ENCODE data around the gene VOPP1. TPM values are rescaled to one million over a fixed set of nuclear protein-coding genes. Genes with fewer than 3 reads are reported as not detected.

VOPP1 gene
- total RNA-seq, 2 experiments from 2014 or later: 64.9 to 67.2 TPM

GRCh38 chr7:55567571-55567970 lies 4.7 kb downstream of the VOPP1 start:
- intact Hi-C loops (cut with micrococcal nuclease): no loop called here
- peak; percentile 41 for DNase-seq

DNA sequence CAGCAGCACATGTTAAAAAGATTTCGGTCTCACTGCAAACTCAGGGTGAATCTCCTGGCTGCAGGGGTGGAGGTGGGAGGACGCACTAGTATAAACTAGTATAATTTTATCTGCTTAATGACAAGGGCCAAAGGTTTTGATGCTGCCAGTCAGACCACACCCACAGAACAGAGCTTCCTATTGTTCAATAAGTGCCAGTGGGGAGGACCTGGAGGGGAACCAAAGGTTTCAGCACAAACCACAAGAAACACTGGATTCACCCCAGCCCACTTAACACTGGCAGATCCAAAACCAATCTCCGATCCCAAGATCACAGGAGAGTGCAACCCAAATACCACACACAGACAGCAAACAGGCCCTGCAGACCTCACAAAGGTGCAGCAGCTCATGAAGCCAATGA lies 6.6 kb downstream of the VOPP1 start:
- intact Hi-C loops (cut with micrococcal nuclease): loop anchor here (1.0 kb wide), 1 partner anchor 8 kb away; no protein-coding TSS in a partner anchor
- peaks cover 86% of the 10 kb centered on the region for H3K4me1 Mint-ChIP-seq (ENCODE audit: low read depth)
- CTCF ChIA-PET: interaction anchor here (1.0 to 1.6 kb wide), 3 partner anchors 9 to 49 kb away, joined by 3 to 4 read pairs (median 3); no protein-coding TSS in a partner anchor
- H3K27me3 Mint-ChIP-seq: no peaks in the 10 kb centered on the region
- no peak for DNase-seq
- peak overlapping the region; percentile 19 for H3K27ac Mint-ChIP-seq
- no peak overlapping the region for H3K4me3 Mint-ChIP-seq
- POLR2A ChIA-PET: interaction anchor here (0.7 to 1.4 kb wide), 3 partner anchors 10 to 57 kb away, joined by 3 to 4 read pairs (median 3); no protein-coding TSS in a partner anchor
- no peaks in the 10 kb centered on the region for H3K9me3 Mint-ChIP-seq
- H3K36me3 Mint-ChIP-seq: peaks cover 19% of the 10 kb centered on the region

More at GRCh38 chr7:55567571-55567970, 4.7 kb downstream of the VOPP1 start:
- Mint-ChIP-seq H3K27me3 (no peaks in the 10 kb centered on the region), H3K36me3 (peaks cover 16% of the 10 kb centered on the region), H3K4me3 (peak overlapping the region; percentile 17), H3K4me1 (ENCODE audit: low read depth) (peaks cover 72% of the 10 kb centered on the region), H3K9me3 (no peaks in the 10 kb centered on the region), H3K27ac (peak overlapping the region; percentile 68)
- ChIA-PET CTCF (interaction anchor here (1.0 to 2.3 kb wide), 3 partner anchors 12 to 794 kb away, joined by 3 to 8 read pairs (median 8); no protein-coding TSS in a partner anchor), POLR2A (interaction anchor here (1.0 to 9.2 kb wide), 2 partner anchors 34 to 58 kb away, joined by 3 to 128 read pairs; no protein-coding TSS in a partner anchor)

DNA sequence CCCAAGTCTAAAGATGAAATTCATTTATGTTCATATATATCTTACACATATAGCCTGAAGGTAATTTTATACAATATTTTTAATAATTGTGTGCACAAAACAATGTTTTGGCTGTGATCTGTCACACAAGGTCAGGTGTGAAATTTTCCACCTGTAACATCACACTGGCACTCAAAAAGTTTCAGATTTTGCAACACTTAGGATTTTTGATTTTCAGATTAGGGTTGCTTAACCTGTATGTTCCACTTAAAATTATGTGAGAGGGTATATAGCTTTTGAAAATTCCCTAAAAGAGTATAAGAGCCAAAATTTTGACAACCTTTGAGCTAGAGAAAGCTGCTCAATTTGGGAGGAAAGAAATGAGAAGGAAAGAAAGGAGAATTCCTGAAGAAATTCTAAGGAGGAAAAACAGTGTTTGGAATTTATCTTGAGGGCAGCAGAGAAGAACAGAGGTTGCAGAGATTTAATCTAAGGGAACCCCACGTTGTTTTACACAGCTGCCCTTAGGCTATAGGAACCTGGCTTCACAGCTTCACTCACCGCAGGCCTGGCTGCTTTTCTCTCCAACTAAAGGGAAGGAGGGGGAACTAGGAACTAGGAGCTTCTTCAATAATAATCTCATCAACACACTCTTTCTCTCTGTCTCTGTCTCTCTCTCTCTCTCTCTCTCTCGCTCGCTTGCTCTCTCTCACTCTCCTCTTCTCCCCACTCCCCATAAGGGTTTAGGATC lies 8.5 kb downstream of the VOPP1 start:
- intact Hi-C loops (cut with micrococcal nuclease): no loop called here
- no peaks in the 10 kb centered on the region for H3K9me3 Mint-ChIP-seq
- no peak for DNase-seq
- ChIA-PET POLR2A (interaction anchor here (0.7 to 0.9 kb wide), 2 partner anchors 11 to 29 kb away, joined by 3 read pairs; no protein-coding TSS in a partner anchor), CTCF (interaction anchor here (0.6 kb wide), 2 partner anchors 29 to 30 kb away, joined by 3 read pairs; no protein-coding TSS in a partner anchor)
- no peak overlapping the region for H3K27ac Mint-ChIP-seq
- peaks cover 87% of the 10 kb centered on the region for H3K4me1 Mint-ChIP-seq (ENCODE audit: low read depth)
- H3K36me3 Mint-ChIP-seq: peaks cover 17% of the 10 kb centered on the region
- H3K4me3 Mint-ChIP-seq: no peak overlapping the region
- H3K27me3 Mint-ChIP-seq: no peaks in the 10 kb centered on the region

GRCh38 chr7:55561690-55562089 lies 10.6 kb downstream of the VOPP1 start:
- Mint-ChIP-seq H3K9me3 (no peaks in the 10 kb centered on the region), H3K4me1 (ENCODE audit: low read depth) (peaks cover 86% of the 10 kb centered on the region), H3K27ac (no peak overlapping the region), H3K27me3 (no peaks in the 10 kb centered on the region), H3K36me3 (peaks cover 9% of the 10 kb centered on the region), H3K4me3 (no peak overlapping the region)
- ChIA-PET CTCF (no interaction called here), POLR2A (interaction anchor here (1.2 kb wide), 1 partner anchor 10 kb away, joined by 3 read pairs; no protein-coding TSS in a partner anchor)
- no peak for DNase-seq
- intact Hi-C loops (cut with micrococcal nuclease): no loop called here

- Mint-ChIP-seq H3K9me3 (no peaks in the 10 kb centered on the region), H3K27ac (peak overlapping the region; percentile 42), H3K27me3 (no peaks in the 10 kb centered on the region), H3K4me3 (no peak overlapping the region), H3K36me3 (peaks cover 27% of the 10 kb centered on the region), H3K4me1 (ENCODE audit: low read depth) (peaks cover 88% of the 10 kb centered on the region)
- peak; percentile 24 for DNase-seq
- ChIA-PET CTCF (interaction anchor here (1.2 to 1.9 kb wide), 3 partner anchors 25 to 34 kb away, joined by 3 to 6 read pairs (median 3); no protein-coding TSS in a partner anchor), POLR2A (interaction anchor here (0.7 to 3.3 kb wide), 7 partner anchors 12 to 250 kb away, joined by 3 to 16 read pairs (median 3); partner anchors contain the start of gene VOPP1)
- intact Hi-C loops (cut with micrococcal nuclease): loop anchor here (1.0 to 2.0 kb wide), 2 partner anchors 25 to 50 kb away; no protein-coding TSS in a partner anchor
Measured at GRCh38 chr7:55558962-55559920, 13.1 kb downstream of the VOPP1 start.

GRCh38 chr7:55557666-55558188 lies 14.6 kb downstream of the VOPP1 start:
- Mint-ChIP-seq H3K27me3 (no peaks in the 10 kb centered on the region), H3K36me3 (peaks cover 30% of the 10 kb centered on the region), H3K4me3 (peak overlapping the region; percentile 13), H3K27ac (peak overlapping the region; percentile 74), H3K4me1 (ENCODE audit: low read depth) (peaks cover 93% of the 10 kb centered on the region), H3K9me3 (no peaks in the 10 kb centered on the region)
- POLR2A ChIA-PET: interaction anchor here (0.6 to 3.3 kb wide), 2 partner anchors 9 to 24 kb away, joined by 3 to 16 read pairs; no protein-coding TSS in a partner anchor
- intact Hi-C loops (cut with micrococcal nuclease): loop anchor here (1.0 to 2.0 kb wide), 3 partner anchors 9 to 49 kb away; no protein-coding TSS in a partner anchor
- DNase-seq: peak; percentile 62
- CTCF ChIA-PET: interaction anchor here (0.6 kb wide), 1 partner anchor 16 kb away, joined by 3 read pairs; no protein-coding TSS in a partner anchor

DNA sequence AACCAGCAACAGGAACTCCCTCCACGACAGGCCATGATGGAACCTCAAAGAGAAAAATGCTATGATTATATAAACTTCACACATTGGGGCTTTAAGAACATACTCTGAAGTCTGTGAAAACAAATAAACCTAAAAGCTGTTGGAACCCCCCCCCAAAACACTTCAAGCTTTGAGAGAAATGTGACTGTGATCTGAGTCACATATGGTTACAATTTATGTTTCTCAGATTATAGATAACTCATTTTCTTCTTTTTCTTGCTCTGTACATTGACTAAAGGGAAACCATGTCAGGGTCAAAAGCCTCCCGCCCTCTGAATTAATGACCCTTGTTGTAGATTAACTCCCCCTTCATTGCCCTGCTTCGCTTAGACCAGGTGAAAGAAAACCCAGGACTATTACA lies 15.8 kb downstream of the VOPP1 start:
- peaks cover 24% of the 10 kb centered on the region for H3K36me3 Mint-ChIP-seq
- no peaks in the 10 kb centered on the region for H3K9me3 Mint-ChIP-seq
- no peaks in the 10 kb centered on the region for H3K27me3 Mint-ChIP-seq
- ChIA-PET POLR2A (interaction anchor here (1.1 to 2.4 kb wide), 5 partner anchors 8 to 248 kb away, joined by 3 to 19 read pairs (median 4); no protein-coding TSS in a partner anchor), CTCF (interaction anchor here (1.9 to 2.6 kb wide), 2 partner anchors 11 to 22 kb away, joined by 4 to 8 read pairs; no protein-coding TSS in a partner anchor)
- no peak overlapping the region for H3K4me3 Mint-ChIP-seq
- intact Hi-C loops (cut with micrococcal nuclease): loop anchor here (1.0 kb wide), 1 partner anchor 13 kb away; no protein-coding TSS in a partner anchor
- H3K27ac Mint-ChIP-seq: peak overlapping the region; percentile 65
- peaks cover 93% of the 10 kb centered on the region for H3K4me1 Mint-ChIP-seq (ENCODE audit: low read depth)
- peak; percentile 9 for DNase-seq

GRCh38 chr7:55556031-55556430 lies 16.3 kb downstream of the VOPP1 start:
- Mint-ChIP-seq H3K27me3 (no peaks in the 10 kb centered on the region), H3K4me3 (no peak overlapping the region), H3K27ac (peak overlapping the region; percentile 50), H3K36me3 (peaks cover 24% of the 10 kb centered on the region), H3K9me3 (no peaks in the 10 kb centered on the region), H3K4me1 (ENCODE audit: low read depth) (peaks cover 95% of the 10 kb centered on the region)
- intact Hi-C loops (cut with micrococcal nuclease): loop anchor here (1.0 kb wide), 1 partner anchor 13 kb away; no protein-coding TSS in a partner anchor
- DNase-seq: peak; percentile 8
- CTCF ChIA-PET: interaction anchor here (1.6 to 2.6 kb wide), 3 partner anchors 11 to 22 kb away, joined by 3 to 8 read pairs (median 4); no protein-coding TSS in a partner anchor
- POLR2A ChIA-PET: interaction anchor here (0.9 to 2.4 kb wide), 6 partner anchors 8 to 247 kb away, joined by 3 to 19 read pairs (median 4); no protein-coding TSS in a partner anchor

DNA sequence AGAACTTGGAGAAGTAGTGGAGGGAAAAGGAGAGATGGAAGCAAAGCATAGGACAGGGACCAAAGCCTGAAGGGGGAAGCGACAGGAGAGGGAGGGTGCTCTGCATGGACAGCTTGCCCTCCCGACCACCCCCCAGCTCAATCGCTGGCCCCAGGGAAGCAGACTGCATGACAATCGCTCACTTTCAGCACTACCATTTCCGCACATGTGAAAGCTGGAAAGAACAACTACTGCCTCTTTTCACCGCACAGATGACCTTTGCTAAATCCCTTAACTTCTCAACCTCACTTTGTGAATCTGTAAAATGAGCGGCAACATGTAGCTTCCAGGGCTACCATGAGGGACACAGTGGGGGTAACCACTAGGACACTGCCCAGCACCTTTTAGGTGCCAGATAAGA lies 17.1 kb downstream of the VOPP1 start:
- no peak overlapping the region for H3K27ac Mint-ChIP-seq
- no peak for DNase-seq
- intact Hi-C loops (cut with micrococcal nuclease): no loop called here

GRCh38 chr7:55554038-55554437 lies 18.3 kb downstream of the VOPP1 start:
- ChIA-PET POLR2A (no interaction called here), CTCF (interaction anchor here (2.6 to 2.9 kb wide), 2 partner anchors 13 to 16 kb away, joined by 7 to 8 read pairs; no protein-coding TSS in a partner anchor)
- Mint-ChIP-seq H3K9me3 (no peaks in the 10 kb centered on the region), H3K4me3 (no peak overlapping the region), H3K36me3 (peaks cover 26% of the 10 kb centered on the region), H3K27me3 (no peaks in the 10 kb centered on the region), H3K27ac (no peak overlapping the region), H3K4me1 (ENCODE audit: low read depth) (peaks cover 93% of the 10 kb centered on the region)
- intact Hi-C loops (cut with micrococcal nuclease): no loop called here
- DNase-seq: peak; percentile 6

More for the DNA sequence above, 17.1 kb downstream of the VOPP1 start:
- Mint-ChIP-seq H3K9me3 (no peaks in the 10 kb centered on the region), H3K4me1 (ENCODE audit: low read depth) (peaks cover 92% of the 10 kb centered on the region), H3K27me3 (no peaks in the 10 kb centered on the region), H3K4me3 (no peak overlapping the region), H3K36me3 (peaks cover 26% of the 10 kb centered on the region)
- ChIA-PET POLR2A (interaction anchor here (0.9 to 2.4 kb wide), 3 partner anchors 9 to 21 kb away, joined by 3 to 19 read pairs (median 4); no protein-coding TSS in a partner anchor), CTCF (interaction anchor here (1.6 to 2.6 kb wide), 3 partner anchors 12 to 21 kb away, joined by 3 to 8 read pairs (median 4); no protein-coding TSS in a partner anchor)

Measured in activated CD4-positive, alpha-beta memory T cell treated with anti-CD3 and anti-CD28 coated beads for 36 hours (primary cell).